Anterior cingulate cortex (tissue), 58 donors: ENCODE data around the gene MCM8.

Experiments used
- DNase-seq, 58 donors: peaks; one replicate each; lab custom pipeline; 2025; lab: John Stamatoyannopoulos, UW

The MCM8 gene

GRCh38 chr20:6037082-6037481 lies 86.6 kb downstream of the MCM8 start:
- DNase-seq = no peak

- peak in 26 of 58 donors; percentile 7 to 73 (median 26) for DNase-seq
Measured at GRCh38 chr20:6038256-6038655, 87.8 kb downstream of the MCM8 start.

GRCh38 chr20:6039766-6040165 lies 89.3 kb downstream of the MCM8 start:
- no peak for DNase-seq

GRCh38 chr20:6040540-6040939 lies 90.1 kb downstream of the MCM8 start:
- no peak for DNase-seq

- DNase-seq = no peak
Measured at GRCh38 chr20:6040958-6041807, 90.7 kb downstream of the MCM8 start.

GRCh38 chr20:6041808-6042265 lies 91.4 kb downstream of the MCM8 start:
- DNase-seq = no peak

- DNase-seq = no peak
Measured at GRCh38 chr20:6044115-6044514, 93.7 kb downstream of the MCM8 start.

GRCh38 chr20:6045566-6045965 lies 95.1 kb downstream of the MCM8 start:
- DNase-seq = no peak

GRCh38 chr20:6046432-6046831 lies 96.0 kb downstream of the MCM8 start:
- DNase-seq = no peak

GRCh38 chr20:6048391-6048790 lies 97.9 kb downstream of the MCM8 start:
- no peak for DNase-seq
